H54 (cell line): ENCODE results near the gene TRPV5.

Source experiments
- DNase-seq: peaks from one replicate; pipeline ENCODE4 v3.0.0; 2011; ENCODE audit warnings: low spot score, mixed read lengths; ENCODE audit not compliant: insufficient read length
- FAIRE-seq: peaks from 3 replicates; lab custom pipeline; 2011; peaks lifted over from hg19 to GRCh38; lab: Jason Lieb, UNC
- POLR2A ChIP-seq: IDR thresholded peaks from 2 replicates; pipeline ENCODE4 v1.6.1; 2011; ENCODE audit warnings: low read depth, mild to moderate bottlenecking, low read length

TRPV5 gene

DNA sequence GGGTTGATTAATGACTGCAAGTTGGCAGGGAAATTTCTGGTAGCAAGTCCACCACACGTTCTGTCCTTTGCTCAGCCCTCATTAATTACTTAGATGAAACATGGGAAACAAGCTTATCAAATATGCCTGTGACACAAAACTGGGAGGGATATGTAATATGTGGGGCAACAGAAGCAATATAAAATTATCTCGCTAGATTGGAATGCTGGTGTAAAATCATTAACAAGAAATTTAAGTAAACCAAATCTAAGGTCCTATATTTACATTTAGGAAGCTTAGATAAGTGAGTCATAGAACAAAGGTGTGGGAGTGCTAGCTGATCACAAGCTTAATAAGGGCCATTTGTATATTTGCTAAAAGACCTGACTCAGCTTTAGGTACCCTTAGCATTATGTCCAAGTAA, 23.5 kb downstream of the TRPV5 start:
- DNase-seq (no peak), FAIRE-seq (no peak)
- TF ChIP-seq POLR2A = no peak

DNA sequence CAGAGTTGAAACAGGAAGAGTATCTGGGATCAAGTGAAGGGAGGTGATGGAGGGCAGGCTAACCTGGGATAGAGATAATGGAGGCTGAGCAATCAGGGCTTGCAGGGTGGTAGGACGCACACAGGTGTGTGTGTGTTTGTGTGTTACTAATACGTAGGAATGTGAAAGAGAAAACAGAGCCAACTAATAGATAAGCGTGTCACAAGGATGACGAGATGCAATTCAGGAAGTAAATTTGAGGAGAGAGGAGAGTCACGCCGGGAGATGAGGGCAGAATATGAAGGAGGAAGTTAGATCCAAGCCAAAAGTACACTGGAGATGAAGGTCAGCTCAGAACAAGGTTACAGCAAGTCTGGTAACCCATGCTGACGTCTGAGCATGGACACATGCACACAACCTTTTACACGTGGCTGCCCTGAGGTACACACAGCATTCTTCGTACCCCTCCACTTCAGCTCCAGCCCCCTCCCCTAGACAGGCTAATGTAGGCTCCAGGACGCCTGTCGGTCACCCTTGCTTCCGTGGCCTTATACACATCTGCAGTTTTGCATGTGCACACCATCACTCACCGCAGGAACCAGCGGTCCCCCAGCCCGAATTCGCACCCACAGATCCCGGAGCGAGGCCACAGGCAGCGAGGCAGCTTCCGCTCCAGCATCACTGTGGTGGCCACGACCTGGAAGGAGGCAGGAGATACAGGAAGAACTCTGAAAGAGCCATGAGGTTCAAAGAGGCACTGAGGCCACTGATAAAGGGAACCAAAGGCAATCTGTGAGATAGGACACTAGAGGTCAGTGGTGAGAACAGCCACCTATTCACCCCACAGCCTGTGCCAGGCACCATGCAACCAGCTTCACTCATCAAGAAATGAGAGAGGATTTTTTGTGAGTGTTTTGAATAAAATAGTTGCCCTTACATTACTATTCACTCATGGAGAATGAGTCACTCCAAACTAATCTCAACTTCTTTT, 24.3 kb downstream of the TRPV5 start:
- FAIRE-seq = no peak
- DNase-seq = no peak
- no peak for TF ChIP-seq POLR2A

DNA sequence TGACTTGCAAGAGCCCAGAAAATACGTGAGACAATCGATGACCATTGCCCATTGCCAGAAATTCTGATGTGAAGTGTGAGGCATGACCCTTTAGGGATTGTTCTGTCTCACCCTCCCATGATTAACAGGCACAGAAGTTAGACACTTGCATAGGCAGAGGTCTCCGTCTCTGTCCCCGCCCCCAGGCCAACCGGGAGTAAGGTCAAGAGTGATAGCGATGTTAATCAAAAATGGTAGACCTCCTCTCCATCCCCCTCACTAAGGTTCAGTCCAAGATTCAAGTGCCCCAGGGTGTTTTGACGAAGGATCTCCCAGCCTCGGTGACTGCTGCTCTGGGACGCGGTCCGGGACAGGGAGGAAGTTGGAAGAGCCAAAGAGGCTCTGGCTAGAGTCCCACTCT, 25.3 kb downstream of the TRPV5 start:
- no peak for DNase-seq
- FAIRE-seq = no peak
- no peak for TF ChIP-seq POLR2A

DNA sequence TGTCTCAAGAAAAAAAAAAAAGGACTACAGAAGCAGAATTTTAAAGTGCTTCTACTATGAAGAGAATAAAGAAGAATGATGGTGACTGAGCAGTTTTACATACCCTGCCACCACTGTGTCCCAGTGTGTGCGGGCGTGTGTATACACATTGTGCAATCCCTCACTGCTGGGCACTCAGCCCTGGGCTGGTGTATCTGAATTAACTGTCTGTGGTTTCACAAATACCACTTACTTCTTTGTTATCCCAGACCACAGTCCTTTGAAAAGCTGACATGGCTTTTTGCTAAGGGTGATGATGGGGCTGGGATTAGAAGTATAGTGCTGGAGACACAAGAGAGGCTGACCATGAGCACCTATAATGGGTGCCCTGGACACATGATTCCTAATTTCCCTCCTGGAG, 26.9 kb downstream of the TRPV5 start:
- no peak for TF ChIP-seq POLR2A
- FAIRE-seq (no peak), DNase-seq (no peak)

DNA sequence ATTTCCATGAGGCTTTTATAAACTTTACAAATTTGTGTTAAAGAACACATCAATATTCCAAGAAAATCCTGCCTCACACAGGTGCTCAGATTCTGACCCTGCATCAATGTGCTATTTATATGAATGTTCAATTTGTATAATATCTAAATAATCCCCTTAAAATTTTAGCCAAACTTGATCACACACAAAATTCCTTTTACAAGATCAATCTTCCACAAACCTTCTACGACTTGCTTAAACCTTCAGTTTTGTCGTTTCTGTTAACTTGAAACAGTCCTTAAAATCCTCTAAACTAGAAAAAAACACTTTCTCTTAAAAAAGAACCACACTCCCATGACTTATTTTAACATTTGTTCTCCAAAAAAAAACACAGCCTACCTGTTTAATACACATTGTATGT, 27.8 kb downstream of the TRPV5 start:
- DNase-seq (no peak), FAIRE-seq (no peak)
- no peak for TF ChIP-seq POLR2A

DNA sequence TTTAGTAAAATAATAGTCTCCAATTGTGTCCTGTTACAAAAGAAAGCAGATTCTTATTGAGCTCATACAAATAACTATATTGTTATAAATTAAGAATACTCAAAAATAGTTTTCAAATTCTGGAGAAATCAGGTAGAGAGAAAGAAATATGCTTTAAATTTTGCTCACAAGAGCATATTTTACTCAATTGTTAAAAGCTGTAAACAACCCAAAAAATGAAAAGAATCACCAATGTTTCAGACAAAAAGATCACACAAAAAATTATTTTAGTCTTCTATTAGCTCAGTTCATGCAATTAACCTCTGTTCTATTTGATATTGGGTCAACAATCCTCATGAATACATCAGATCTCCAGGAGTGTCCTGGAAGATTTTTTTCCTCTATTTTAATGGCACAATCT, 29.4 kb downstream of the TRPV5 start:
- DNase-seq = no peak
- FAIRE-seq = no peak
- no peak for TF ChIP-seq POLR2A

DNA sequence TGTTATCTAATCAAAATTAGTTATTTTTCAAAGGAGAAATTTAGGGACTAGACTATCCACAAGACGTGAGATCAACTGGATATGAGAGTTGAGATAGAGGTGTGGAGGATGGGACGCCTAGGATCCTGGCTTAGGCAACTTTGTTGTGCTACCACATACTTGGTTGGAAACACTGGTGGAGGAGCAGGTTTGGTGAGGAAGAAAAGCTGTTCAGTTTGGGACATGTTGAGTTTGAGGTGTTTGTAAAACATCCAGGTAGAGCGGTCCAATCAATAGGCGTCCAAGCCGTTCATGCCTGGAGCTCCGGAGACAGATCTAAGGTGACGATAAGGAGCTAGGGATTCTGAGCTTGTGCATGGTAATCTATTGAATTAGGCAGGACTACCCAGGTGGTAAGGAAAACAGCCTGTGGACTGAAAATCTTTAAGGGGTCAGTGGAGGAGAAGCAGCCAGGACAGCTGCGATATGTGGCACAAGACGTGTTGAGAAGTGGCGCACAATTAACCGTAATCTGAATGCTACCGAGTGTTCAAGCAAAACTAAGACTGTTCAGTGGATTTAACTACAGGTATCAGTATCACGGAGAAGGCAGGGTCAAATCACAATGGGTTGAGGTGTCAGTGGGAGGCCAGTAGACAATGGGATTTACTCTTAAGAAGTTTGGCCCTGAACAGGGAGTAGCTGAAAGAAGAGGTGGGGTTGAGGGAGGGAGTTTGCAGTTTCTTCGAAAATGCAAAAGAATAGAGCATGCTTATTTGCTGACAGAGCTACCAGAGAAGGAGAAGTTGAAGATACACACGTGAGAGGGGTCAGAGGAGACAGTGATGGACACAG, 31.9 kb downstream of the TRPV5 start:
- FAIRE-seq = no peak
- TF ChIP-seq POLR2A = no peak
- DNase-seq = no peak

DNA sequence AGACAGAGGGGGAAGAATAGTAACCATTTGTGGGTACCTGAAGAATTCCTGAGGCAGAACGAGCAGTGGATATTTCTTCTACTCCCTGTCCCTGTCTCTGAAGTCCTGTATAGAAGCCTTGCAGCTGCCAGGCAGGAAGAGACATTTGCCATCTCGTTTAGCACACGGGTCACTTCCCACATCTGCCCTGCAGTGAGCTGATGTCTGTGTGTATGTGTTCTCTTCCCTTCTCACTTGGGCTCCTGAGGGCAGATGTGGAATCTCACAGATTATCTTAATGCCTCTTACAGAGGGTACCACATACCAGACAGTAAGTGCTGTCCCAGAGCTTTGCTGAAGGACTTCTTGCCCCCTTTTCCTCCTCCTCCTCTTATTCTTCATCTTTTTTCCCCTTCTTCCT, 33.9 kb downstream of the TRPV5 start:
- DNase-seq = no peak
- FAIRE-seq = no peak
- TF ChIP-seq POLR2A = no peak

DNA sequence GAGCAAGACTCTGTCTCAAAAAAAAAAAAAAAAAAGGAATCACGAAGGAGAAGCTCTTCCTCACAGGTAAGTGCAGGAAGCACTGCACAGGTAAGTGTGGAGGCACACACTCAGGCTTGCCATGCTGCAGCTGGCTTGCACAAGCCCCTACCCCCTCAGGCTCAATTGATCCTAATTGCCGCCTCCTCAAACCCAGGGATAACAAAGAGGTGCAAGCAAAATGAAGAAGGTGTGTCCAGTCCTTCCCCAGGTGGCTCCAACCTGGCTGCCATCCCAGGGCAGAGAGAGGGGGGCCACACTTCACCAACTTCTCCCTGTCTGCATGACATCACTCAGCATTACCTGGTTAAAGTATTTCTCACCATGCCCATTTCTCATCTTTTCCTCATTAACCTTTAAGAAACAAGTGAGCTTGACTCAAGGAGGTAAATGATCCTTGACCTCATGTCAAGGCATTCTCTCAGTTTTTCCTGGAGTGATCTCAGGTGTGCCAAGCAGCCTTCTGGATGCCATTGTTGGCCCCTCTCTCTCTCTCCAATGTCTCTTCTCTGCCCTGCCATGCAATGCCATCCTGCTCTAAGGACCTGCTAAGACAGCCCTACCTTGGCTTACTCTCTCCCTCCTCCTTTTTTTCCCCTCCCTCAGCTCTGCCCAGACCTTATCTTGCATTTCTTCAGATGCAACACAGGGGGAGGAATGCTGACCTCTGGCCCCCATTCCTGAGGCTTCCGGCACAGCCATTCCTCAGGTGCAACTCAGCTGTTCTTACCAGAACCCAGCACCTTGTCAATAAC, 35.0 kb downstream of the TRPV5 start:
- FAIRE-seq = no peak
- no peak for DNase-seq
- no peak for TF ChIP-seq POLR2A

DNA sequence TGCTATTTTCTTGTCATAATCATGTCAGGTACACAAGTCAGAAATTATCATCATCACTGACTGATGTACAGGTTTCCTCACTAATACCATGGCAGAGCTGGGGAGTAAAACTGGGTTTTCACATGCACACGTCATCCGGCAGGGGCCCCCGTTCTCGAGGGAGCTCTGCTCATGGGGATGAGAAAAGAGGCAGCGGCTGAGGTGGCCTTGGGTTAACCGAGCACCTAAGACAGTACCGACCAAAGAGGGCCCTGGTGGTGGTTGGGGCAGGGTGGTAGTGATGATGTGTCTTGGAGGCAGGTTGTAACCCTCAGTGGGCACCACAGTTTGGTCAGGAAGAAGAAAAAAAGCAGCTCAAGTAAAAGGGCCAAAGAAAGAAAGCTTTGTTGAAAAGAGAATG, 35.9 kb downstream of the TRPV5 start:
- FAIRE-seq (no peak), DNase-seq (no peak)
- TF ChIP-seq POLR2A = no peak

DNA sequence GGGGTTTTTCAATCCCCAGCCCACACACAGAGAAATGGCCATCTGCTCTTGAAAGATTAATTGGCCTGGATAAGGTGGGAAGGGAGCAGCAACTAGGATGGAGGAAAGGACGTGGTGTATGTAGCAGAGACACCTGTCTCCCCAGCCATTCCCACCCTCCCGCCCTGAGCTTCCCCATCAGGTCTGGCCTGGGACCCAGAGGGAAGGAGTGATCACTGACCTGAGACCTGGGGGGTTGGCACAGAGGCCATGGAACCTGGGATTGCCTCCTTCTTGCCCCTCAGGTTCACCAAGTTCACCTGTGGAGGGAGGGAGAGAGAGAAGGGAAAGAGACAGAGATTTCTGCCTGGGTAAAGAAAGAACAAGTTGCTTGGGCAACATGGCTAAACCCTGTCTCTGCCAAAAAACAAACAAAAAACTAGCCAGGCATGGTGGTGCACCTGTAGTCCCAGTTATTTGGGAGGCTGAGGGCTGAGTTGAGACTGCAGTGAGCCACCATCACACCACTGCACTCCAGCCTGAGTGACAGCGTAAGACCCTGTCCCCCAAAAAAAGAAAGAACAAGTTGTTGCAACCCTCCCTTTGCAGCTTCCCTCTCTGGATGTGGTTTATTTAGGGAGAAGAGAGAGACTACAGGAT, 36.7 kb downstream of the TRPV5 start:
- no peak for FAIRE-seq
- DNase-seq = no peak
- no peak for TF ChIP-seq POLR2A

DNA sequence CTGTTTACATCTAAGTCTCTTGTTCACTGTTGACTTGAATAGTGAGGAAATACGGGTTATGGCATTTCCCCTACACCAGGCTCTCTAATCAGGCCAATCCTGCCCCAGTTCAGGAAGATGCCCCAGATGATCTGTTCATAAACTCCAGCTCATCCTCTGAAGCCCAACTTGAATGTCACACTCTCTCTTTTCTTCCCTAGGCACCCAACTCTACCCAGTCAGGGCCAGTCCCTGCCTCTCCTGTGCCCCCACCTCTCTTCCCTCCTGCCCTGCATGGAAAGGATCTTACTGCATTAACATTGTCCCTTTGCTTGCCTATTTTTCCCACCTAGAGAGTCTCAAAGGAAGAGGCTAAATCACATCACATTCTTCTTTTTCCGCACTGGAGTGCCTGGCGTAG, 37.4 kb downstream of the TRPV5 start:
- DNase-seq (no peak), FAIRE-seq (no peak)
- no peak for TF ChIP-seq POLR2A

DNA sequence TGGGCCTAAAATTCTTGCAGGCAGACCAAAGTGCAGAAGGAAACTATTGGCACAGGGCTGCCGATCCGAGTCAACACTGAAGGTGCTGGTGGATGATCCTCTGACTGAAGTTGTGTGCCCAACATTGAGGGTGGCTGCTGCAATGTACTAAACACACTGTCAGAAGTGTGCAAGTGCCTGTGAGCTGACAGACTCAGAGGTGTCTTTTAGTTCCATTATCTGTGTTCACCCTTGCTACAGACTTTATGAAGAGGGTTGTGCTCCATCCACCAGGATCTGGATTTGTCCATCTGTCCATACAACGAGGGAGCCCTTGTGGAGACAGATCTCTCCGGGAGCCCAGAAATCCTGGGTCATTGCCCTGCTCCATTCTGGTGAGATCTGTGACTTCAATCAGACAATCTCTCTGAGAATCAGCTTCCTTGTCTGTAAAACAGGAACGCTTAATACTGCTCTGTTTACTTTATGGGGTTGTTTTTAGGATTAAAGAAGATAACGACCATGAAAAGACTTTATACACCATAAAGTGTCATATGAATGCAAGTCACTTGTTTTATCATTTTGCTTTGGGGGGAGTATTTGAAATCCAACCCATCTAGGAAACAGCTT, 38.5 kb downstream of the TRPV5 start:
- no peak for DNase-seq
- TF ChIP-seq POLR2A = no peak
- no peak for FAIRE-seq
